ENCODE data around the gene PGBD2. TPM values are rescaled to one million over a fixed set of nuclear protein-coding genes. Genes with fewer than 3 reads are reported as not detected.

The PGBD2 gene
- total and polyA plus RNA-seq, 2 of the 13 experiments (the other 11 are each of a cell fraction or from before 2014, with no cell fraction given) = 6.0 to 7.4 TPM

DNA sequence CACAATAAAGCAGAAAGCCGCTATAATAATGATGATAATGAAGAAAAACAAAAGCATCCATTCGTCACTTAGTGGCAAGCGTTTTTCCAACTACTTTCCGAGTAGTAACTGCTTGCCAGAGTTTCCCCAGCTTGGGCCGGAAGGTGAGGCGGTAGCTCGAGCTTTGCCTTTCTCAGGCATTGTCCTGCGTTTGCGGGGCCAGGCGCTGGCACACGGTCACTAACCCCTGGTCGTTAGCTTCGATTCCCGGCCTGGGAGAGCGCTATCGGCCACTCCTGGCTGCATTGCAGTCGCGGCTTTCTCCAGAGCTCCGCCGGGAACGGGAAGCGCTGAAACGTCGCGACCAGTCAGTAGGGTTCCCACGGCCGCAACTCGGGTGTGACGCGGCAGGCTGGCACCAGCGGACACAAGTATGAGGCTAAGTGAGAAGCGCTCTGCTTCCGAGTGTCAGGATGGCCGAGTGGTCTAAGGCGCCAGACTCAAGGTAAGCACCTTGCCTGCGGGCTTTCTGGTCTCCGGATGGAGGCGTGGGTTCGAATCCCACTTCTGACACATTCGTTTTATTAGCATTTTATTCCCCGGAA lies 32.5 kb upstream of the PGBD2 start (continued):
- TF ChIP-seq, protein P1, sequence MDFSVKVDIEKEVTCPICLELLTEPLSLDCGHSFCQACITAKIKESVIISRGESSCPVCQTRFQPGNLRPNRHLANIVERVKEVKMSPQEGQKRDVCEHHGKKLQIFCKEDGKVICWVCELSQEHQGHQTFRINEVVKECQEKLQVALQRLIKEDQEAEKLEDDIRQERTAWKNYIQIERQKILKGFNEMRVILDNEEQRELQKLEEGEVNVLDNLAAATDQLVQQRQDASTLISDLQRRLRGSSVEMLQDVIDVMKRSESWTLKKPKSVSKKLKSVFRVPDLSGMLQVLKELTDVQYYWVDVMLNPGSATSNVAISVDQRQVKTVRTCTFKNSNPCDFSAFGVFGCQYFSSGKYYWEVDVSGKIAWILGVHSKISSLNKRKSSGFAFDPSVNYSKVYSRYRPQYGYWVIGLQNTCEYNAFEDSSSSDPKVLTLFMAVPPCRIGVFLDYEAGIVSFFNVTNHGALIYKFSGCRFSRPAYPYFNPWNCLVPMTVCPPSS (IDR thresholded peaks at IDR 0.05) = no peak
- peak; percentile 72 for TF ChIP-seq ZNF772 (CRISPR knock-in tag; IDR thresholded peaks at IDR 0.05)
- peak; percentile 46; the same call in 1 of the 2 replicates for TF ChIP-seq ZNF441 (CRISPR knock-in tag; IDR thresholded peaks at IDR 0.05; ENCODE audit: borderline replicate concordance)
- TF ChIP-seq, protein P2, sequence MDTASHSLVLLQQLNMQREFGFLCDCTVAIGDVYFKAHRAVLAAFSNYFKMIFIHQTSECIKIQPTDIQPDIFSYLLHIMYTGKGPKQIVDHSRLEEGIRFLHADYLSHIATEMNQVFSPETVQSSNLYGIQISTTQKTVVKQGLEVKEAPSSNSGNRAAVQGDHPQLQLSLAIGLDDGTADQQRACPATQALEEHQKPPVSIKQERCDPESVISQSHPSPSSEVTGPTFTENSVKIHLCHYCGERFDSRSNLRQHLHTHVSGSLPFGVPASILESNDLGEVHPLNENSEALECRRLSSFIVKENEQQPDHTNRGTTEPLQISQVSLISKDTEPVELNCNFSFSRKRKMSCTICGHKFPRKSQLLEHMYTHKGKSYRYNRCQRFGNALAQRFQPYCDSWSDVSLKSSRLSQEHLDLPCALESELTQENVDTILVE (CRISPR knock-in tag; IDR thresholded peaks at IDR 0.05) = no peak
- 0 out of 2 replicates have a peak, but pooled peaks have one; percentile 57 for TF ChIP-seq LBX2 (CRISPR knock-in tag; IDR thresholded peaks at IDR 0.05; ENCODE audit: borderline replicate concordance)
- TF ChIP-seq ZNF605 (CRISPR knock-in tag; IDR thresholded peaks at IDR 0.05) = no peak; the same call in 1 of the 2 replicates
- peak; percentile 53; the same call in 1 of the 2 replicates for TF ChIP-seq ZNF274 (CRISPR knock-in tag; IDR thresholded peaks at IDR 0.05)
- TF ChIP-seq ZNF3 (CRISPR knock-in tag; IDR thresholded peaks at IDR 0.05) = no peak
- TF ChIP-seq ZNF510 (CRISPR knock-in tag; IDR thresholded peaks at IDR 0.05; ENCODE audit: low read depth) = 0 out of 2 replicates have a peak, but pooled peaks have one; percentile 11
- peak; percentile 97 for TF ChIP-seq ZNF333 (CRISPR knock-in tag; IDR thresholded peaks at IDR 0.05; ENCODE audit: borderline replicate concordance)
- TF ChIP-seq ZNF124 (CRISPR knock-in tag; IDR thresholded peaks at IDR 0.05) = 0 out of 2 replicates have a peak, but pooled peaks have one; percentile 18
- TF ChIP-seq, protein P3, sequence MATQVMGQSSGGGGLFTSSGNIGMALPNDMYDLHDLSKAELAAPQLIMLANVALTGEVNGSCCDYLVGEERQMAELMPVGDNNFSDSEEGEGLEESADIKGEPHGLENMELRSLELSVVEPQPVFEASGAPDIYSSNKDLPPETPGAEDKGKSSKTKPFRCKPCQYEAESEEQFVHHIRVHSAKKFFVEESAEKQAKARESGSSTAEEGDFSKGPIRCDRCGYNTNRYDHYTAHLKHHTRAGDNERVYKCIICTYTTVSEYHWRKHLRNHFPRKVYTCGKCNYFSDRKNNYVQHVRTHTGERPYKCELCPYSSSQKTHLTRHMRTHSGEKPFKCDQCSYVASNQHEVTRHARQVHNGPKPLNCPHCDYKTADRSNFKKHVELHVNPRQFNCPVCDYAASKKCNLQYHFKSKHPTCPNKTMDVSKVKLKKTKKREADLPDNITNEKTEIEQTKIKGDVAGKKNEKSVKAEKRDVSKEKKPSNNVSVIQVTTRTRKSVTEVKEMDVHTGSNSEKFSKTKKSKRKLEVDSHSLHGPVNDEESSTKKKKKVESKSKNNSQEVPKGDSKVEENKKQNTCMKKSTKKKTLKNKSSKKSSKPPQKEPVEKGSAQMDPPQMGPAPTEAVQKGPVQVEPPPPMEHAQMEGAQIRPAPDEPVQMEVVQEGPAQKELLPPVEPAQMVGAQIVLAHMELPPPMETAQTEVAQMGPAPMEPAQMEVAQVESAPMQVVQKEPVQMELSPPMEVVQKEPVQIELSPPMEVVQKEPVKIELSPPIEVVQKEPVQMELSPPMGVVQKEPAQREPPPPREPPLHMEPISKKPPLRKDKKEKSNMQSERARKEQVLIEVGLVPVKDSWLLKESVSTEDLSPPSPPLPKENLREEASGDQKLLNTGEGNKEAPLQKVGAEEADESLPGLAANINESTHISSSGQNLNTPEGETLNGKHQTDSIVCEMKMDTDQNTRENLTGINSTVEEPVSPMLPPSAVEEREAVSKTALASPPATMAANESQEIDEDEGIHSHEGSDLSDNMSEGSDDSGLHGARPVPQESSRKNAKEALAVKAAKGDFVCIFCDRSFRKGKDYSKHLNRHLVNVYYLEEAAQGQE (IDR thresholded peaks at IDR 0.05; ENCODE audit: borderline replicate concordance in 1 of 2, low read depth in 1 of 2, low read length in 2 of 2) = peak in 1 of 2 experiments; percentile 57; a peak in 1 of 4 replicates
- 0 out of 2 replicates have a peak, but pooled peaks have one; percentile 9 for TF ChIP-seq ZSCAN30 (CRISPR knock-in tag; IDR thresholded peaks at IDR 0.05)
- TF ChIP-seq, protein P4, sequence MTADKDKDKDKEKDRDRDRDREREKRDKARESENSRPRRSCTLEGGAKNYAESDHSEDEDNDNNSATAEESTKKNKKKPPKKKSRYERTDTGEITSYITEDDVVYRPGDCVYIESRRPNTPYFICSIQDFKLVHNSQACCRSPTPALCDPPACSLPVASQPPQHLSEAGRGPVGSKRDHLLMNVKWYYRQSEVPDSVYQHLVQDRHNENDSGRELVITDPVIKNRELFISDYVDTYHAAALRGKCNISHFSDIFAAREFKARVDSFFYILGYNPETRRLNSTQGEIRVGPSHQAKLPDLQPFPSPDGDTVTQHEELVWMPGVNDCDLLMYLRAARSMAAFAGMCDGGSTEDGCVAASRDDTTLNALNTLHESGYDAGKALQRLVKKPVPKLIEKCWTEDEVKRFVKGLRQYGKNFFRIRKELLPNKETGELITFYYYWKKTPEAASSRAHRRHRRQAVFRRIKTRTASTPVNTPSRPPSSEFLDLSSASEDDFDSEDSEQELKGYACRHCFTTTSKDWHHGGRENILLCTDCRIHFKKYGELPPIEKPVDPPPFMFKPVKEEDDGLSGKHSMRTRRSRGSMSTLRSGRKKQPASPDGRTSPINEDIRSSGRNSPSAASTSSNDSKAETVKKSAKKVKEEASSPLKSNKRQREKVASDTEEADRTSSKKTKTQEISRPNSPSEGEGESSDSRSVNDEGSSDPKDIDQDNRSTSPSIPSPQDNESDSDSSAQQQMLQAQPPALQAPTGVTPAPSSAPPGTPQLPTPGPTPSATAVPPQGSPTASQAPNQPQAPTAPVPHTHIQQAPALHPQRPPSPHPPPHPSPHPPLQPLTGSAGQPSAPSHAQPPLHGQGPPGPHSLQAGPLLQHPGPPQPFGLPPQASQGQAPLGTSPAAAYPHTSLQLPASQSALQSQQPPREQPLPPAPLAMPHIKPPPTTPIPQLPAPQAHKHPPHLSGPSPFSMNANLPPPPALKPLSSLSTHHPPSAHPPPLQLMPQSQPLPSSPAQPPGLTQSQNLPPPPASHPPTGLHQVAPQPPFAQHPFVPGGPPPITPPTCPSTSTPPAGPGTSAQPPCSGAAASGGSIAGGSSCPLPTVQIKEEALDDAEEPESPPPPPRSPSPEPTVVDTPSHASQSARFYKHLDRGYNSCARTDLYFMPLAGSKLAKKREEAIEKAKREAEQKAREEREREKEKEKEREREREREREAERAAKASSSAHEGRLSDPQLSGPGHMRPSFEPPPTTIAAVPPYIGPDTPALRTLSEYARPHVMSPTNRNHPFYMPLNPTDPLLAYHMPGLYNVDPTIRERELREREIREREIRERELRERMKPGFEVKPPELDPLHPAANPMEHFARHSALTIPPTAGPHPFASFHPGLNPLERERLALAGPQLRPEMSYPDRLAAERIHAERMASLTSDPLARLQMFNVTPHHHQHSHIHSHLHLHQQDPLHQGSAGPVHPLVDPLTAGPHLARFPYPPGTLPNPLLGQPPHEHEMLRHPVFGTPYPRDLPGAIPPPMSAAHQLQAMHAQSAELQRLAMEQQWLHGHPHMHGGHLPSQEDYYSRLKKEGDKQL (CRISPR knock-in tag; IDR thresholded peaks at IDR 0.05; ENCODE audit: low read depth) = no peak
- TF ChIP-seq ZNF337 (CRISPR knock-in tag; IDR thresholded peaks at IDR 0.05; ENCODE audit: borderline replicate concordance, low read depth) = peak; percentile 82; the same call in 1 of the 2 replicates

Data from HepG2 (cell line).